Activated CD4-positive, alpha-beta T cell treated with anti-CD3 and anti-CD28 coated beads, Interleukin-2, amount 10 ng/mL, durations not matched to agents 7 days and 5 days (primary cell): ENCODE data around the gene PRTN3. TPM values are rescaled to one million over a fixed set of nuclear protein-coding genes. Genes with fewer than 3 reads are reported as not detected.
"Not testable (repeated sequence)": the region's sequence is repeated elsewhere in the genome, so short reads cannot be mapped to it uniquely, and the experiment has no call there.

Experiments used
- CTCF ChIA-PET: fragments of 350-600 bp; sonication (Branson Sonifier 250); formaldehyde crosslinking; loops from one replicate; lab custom pipeline; 2021; ENCODE audit warnings: antibody characterized with exemption; lab: Charles Lee
- POLR2A ChIA-PET: fragments of 350-600 bp; sonication (Branson Sonifier 250); formaldehyde crosslinking; loops from one replicate; lab custom pipeline; 2021; ENCODE audit warnings: antibody characterized with exemption; lab: Charles Lee
- DNase-seq: peaks from one replicate; pipeline ENCODE4 v3.0.0-alpha.2; 2020
- H3K27ac Mint-ChIP-seq: one replicate; pipeline ENCODE4 v1.8.0; 2021; ENCODE audit warnings: mild to moderate bottlenecking, moderate library complexity, mixed read lengths
- H3K27me3 Mint-ChIP-seq: one replicate; pipeline ENCODE4 v1.8.0; 2021; ENCODE audit warnings: mixed read lengths
- H3K36me3 Mint-ChIP-seq: one replicate; pipeline ENCODE4 v1.8.0; 2021; ENCODE audit warnings: low read depth, mixed read lengths
- H3K4me1 Mint-ChIP-seq: one replicate; pipeline ENCODE4 v1.8.0; 2021; ENCODE audit warnings: mixed read lengths
- H3K4me3 Mint-ChIP-seq: one replicate; pipeline ENCODE4 v1.8.0; 2021; ENCODE audit warnings: mild to moderate bottlenecking, moderate library complexity, mixed read lengths
- H3K9me3 Mint-ChIP-seq: one replicate; pipeline ENCODE4 v1.8.0; 2021; ENCODE audit warnings: mixed read lengths
- total RNA-seq, 2 experiments: library from RNA; stranded (reverse); gene quantifications; one replicate each; pipeline ENCODE4 v1.2.3, GENCODE V29; 2021

The PRTN3 gene
- total RNA-seq, 2 experiments from 2014 or later = not detected

- CTCF ChIA-PET = no interaction called here
These were observed 11.6 kb upstream of the PRTN3 start for GRCh38 chr19:829129-829758.

GRCh38 chr19:831407-832369 lies 9.1 kb upstream of the PRTN3 start:
- ChIA-PET CTCF (interaction anchor here (0.6 to 0.7 kb wide), 2 partner anchors 9 to 385 kb away, joined by 3 to 5 read pairs; partner anchors contain the start of gene PRTN3), POLR2A (no interaction called here)
- no peaks in the 10 kb centered on the region for H3K4me1 Mint-ChIP-seq
- no peaks in the 10 kb centered on the region for H3K36me3 Mint-ChIP-seq
- H3K27me3 Mint-ChIP-seq = peaks cover 4% of the 10 kb centered on the region
- no peak overlapping the region for H3K4me3 Mint-ChIP-seq
- no peak overlapping the region for H3K27ac Mint-ChIP-seq
- DNase-seq = no peak
- H3K9me3 Mint-ChIP-seq = no peaks in the 10 kb centered on the region

More at GRCh38 chr19:829129-829758, 11.6 kb upstream of the PRTN3 start:
- Mint-ChIP-seq H3K4me1 (no peaks in the 10 kb centered on the region), H3K4me3 (no peak overlapping the region), H3K36me3 (no peaks in the 10 kb centered on the region), H3K9me3 (no peaks in the 10 kb centered on the region), H3K27ac (no peak overlapping the region), H3K27me3 (no peaks in the 10 kb centered on the region)
- POLR2A ChIA-PET = no interaction called here
- DNase-seq = no peak

GRCh38 chr19:834216-834615 lies 6.6 kb upstream of the PRTN3 start:
- ChIA-PET POLR2A (no interaction called here), CTCF (no interaction called here)
- H3K27ac Mint-ChIP-seq = no peak overlapping the region
- H3K4me3 Mint-ChIP-seq = no peak overlapping the region
- no peaks in the 10 kb centered on the region for H3K4me1 Mint-ChIP-seq
- peaks cover 5% of the 10 kb centered on the region for H3K27me3 Mint-ChIP-seq
- H3K9me3 Mint-ChIP-seq = no peaks in the 10 kb centered on the region
- no peaks in the 10 kb centered on the region for H3K36me3 Mint-ChIP-seq
- no peak for DNase-seq

GRCh38 chr19:835210-835810 lies 5.5 kb upstream of the PRTN3 start:
- Mint-ChIP-seq H3K36me3 (no peaks in the 10 kb centered on the region), H3K4me1 (no peaks in the 10 kb centered on the region), H3K27me3 (peaks cover 7% of the 10 kb centered on the region), H3K27ac (no peak overlapping the region), H3K9me3 (no peaks in the 10 kb centered on the region), H3K4me3 (no peak overlapping the region)
- no peak for DNase-seq
- CTCF ChIA-PET = no interaction called here
- POLR2A ChIA-PET = no interaction called here

GRCh38 chr19:842802-843179 lies 2.0 kb downstream of the PRTN3 start:
- CTCF ChIA-PET = interaction anchor here (0.9 to 1.0 kb wide), 3 partner anchors 9 to 77 kb away, joined by 3 to 5 read pairs (median 4); partner anchors contain the start of gene ELANE
- H3K4me3 Mint-ChIP-seq, POLR2A ChIA-PET: not testable (repeated sequence)

GRCh38 chr19:843180-843835 lies 2.5 kb downstream of the PRTN3 start:
- no peak overlapping the region for H3K4me3 Mint-ChIP-seq
- CTCF ChIA-PET = interaction anchor here (0.5 to 1.0 kb wide), 4 partner anchors 9 to 141 kb away, joined by 3 to 5 read pairs (median 4); partner anchors contain the start of gene ELANE
- no peaks in the 10 kb centered on the region for H3K36me3 Mint-ChIP-seq
- H3K27ac Mint-ChIP-seq = no peak overlapping the region
- POLR2A ChIA-PET = no interaction called here
- H3K4me1 Mint-ChIP-seq = no peaks in the 10 kb centered on the region
- DNase-seq = no peak
- H3K9me3 Mint-ChIP-seq = peaks cover 3% of the 10 kb centered on the region
- peaks cover 21% of the 10 kb centered on the region for H3K27me3 Mint-ChIP-seq

More at GRCh38 chr19:842802-843179, 2.0 kb downstream of the PRTN3 start:
- H3K36me3 Mint-ChIP-seq, H3K27ac Mint-ChIP-seq, H3K4me1 Mint-ChIP-seq, H3K9me3 Mint-ChIP-seq, DNase-seq: not testable (repeated sequence)
- H3K27me3 Mint-ChIP-seq = peaks cover 18% of the 10 kb centered on the region

GRCh38 chr19:843836-844545 lies 3.2 kb downstream of the PRTN3 start:
- no peaks in the 10 kb centered on the region for H3K4me1 Mint-ChIP-seq
- no peak for DNase-seq
- peaks cover 3% of the 10 kb centered on the region for H3K9me3 Mint-ChIP-seq
- no peak overlapping the region for H3K27ac Mint-ChIP-seq
- no peak overlapping the region for H3K4me3 Mint-ChIP-seq
- ChIA-PET CTCF (interaction anchor here (0.5 to 0.9 kb wide), 2 partner anchors 14 to 141 kb away, joined by 3 to 5 read pairs; no protein-coding TSS in a partner anchor), POLR2A (no interaction called here)
- no peaks in the 10 kb centered on the region for H3K36me3 Mint-ChIP-seq
- H3K27me3 Mint-ChIP-seq = peaks cover 23% of the 10 kb centered on the region

GRCh38 chr19:844546-844971 lies 3.8 kb downstream of the PRTN3 start:
- ChIA-PET POLR2A (no interaction called here), CTCF (no interaction called here)
- DNase-seq = no peak
- Mint-ChIP-seq H3K27ac (no peak overlapping the region), H3K9me3 (peaks cover 3% of the 10 kb centered on the region), H3K36me3 (no peaks in the 10 kb centered on the region), H3K4me3 (no peak overlapping the region), H3K4me1 (no peaks in the 10 kb centered on the region), H3K27me3 (peaks cover 25% of the 10 kb centered on the region)

GRCh38 chr19:845707-846521 lies 5.1 kb downstream of the PRTN3 start:
- H3K27me3 Mint-ChIP-seq = peaks cover 24% of the 10 kb centered on the region
- ChIA-PET CTCF (interaction anchor here (0.5 to 0.6 kb wide), 2 partner anchors 72 to 86 kb away, joined by 4 read pairs; no protein-coding TSS in a partner anchor), POLR2A (no interaction called here)
- H3K9me3 Mint-ChIP-seq = peaks cover 3% of the 10 kb centered on the region
- no peaks in the 10 kb centered on the region for H3K36me3 Mint-ChIP-seq
- no peak overlapping the region for H3K27ac Mint-ChIP-seq
- no peak for DNase-seq
- no peak overlapping the region for H3K4me3 Mint-ChIP-seq
- H3K4me1 Mint-ChIP-seq = no peaks in the 10 kb centered on the region

GRCh38 chr19:848386-848921 lies 7.7 kb downstream of the PRTN3 start:
- Mint-ChIP-seq H3K4me3 (no peak overlapping the region), H3K36me3 (no peaks in the 10 kb centered on the region), H3K9me3 (no peaks in the 10 kb centered on the region), H3K27ac (no peak overlapping the region), H3K4me1 (no peaks in the 10 kb centered on the region), H3K27me3 (peaks cover 20% of the 10 kb centered on the region)
- no peak for DNase-seq
- ChIA-PET POLR2A (no interaction called here), CTCF (interaction anchor here (2.3 kb wide), 1 partner anchor 15 kb away, joined by 6 read pairs; no protein-coding TSS in a partner anchor)

GRCh38 chr19:849195-849594 lies 8.4 kb downstream of the PRTN3 start:
- H3K4me3 Mint-ChIP-seq, DNase-seq, H3K9me3 Mint-ChIP-seq, H3K36me3 Mint-ChIP-seq, POLR2A ChIA-PET, H3K4me1 Mint-ChIP-seq, H3K27ac Mint-ChIP-seq: not testable (repeated sequence)
- peaks cover 23% of the 10 kb centered on the region for H3K27me3 Mint-ChIP-seq
- CTCF ChIA-PET = interaction anchor here (0.7 to 2.3 kb wide), 2 partner anchors 14 to 194 kb away, joined by 3 to 6 read pairs; no protein-coding TSS in a partner anchor
